GM10248 (cell line): Measurements from ENCODE around the gene MAP1LC3B.

ENCODE experiments used
- CTCF ChIA-PET: fragments of 300-600 bp; sonication (Branson Sonifier 250); formaldehyde crosslinking; extraction: SDS; loops from one replicate; lab custom pipeline; 2021; ENCODE audit warnings: antibody characterized with exemption; lab: Yijun Ruan, JAX
- POLR2A ChIA-PET: fragments of 350-650 bp; sonication (Branson Sonifier 250); formaldehyde crosslinking; extraction: SDS; loops from one replicate; lab custom pipeline; 2020; ENCODE audit warnings: antibody characterized with exemption; lab: Yijun Ruan, JAX
- DNase-seq: peaks from one replicate; pipeline ENCODE4 v3.0.0; 2012; ENCODE audit errors: extremely low spot score
- CTCF ChIP-seq: IDR thresholded peaks from 2 replicates; pipeline ENCODE4 v1.5.1; 2012; ENCODE audit warnings: mild to moderate bottlenecking, low read depth; ENCODE audit errors: extremely low read depth, missing control alignments, control extremely low read depth

MAP1LC3B gene

DNA sequence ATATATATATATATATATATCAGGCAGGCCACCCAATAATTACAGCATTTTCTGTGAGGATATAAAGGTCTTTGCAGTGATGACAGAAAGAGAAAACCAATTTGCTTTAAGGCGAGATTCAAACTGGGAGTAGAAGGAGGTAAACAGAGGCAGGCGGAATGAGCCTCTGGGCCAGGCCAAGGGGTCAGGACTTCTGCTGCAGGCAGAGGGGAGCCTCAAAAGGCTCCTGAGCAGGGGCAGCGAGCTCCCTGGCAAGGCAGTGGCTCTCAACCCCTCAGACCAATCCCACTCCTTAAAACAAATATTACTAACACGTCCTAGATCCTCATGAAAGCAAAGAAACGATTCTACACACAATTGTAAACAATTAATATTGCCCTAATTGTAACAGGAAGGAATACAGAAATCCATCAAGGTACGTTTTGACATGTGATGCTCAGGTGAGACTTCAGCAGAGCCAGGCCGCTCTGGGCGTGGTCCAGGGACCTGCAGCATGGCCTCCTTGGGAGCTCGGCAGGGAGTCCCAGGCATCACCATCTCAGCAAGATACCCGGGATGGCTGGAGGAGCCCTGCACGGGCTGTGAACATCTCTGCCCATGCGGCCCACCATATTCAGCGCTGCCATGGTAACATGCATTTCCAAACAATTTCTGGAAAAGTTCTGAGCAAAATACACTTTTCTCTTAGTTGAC, 27.0 kb upstream of the MAP1LC3B start:
- POLR2A ChIA-PET: no interaction called here
- DNase-seq: no peak
- CTCF ChIA-PET: interaction anchor here (1.4 kb wide), 1 partner anchor 10 kb away, joined by 4 read pairs; no protein-coding TSS in a partner anchor
- TF ChIP-seq CTCF: no peak

GRCh38 chr16:87366288-87366687, 25.8 kb upstream of the MAP1LC3B start:
- no peak for DNase-seq
- ChIA-PET CTCF (no interaction called here), POLR2A (no interaction called here)
- TF ChIP-seq CTCF: no peak

DNA sequence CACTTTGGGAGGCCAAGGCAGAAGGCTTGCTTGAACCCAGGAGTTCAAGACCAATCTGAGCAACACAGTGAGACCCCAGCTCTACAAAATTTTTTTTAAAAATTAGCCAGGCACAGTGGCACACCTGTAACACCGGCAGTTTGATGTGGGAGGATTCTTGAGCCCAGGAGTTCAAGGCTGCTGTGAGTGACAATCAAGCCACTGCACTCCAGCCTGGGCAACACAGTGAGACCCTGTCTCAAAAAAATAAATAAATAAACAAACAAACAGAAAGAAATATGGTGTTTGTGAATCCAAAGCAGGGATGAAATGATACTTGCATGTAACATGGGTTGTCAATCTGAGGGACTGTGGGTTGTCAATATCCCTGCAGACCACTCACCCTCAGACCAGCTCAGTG, 25.2 kb upstream of the MAP1LC3B start:
- ChIA-PET POLR2A (no interaction called here), CTCF (no interaction called here)
- DNase-seq: no peak
- no peak for TF ChIP-seq CTCF

GRCh38 chr16:87367529-87367928, 24.6 kb upstream of the MAP1LC3B start:
- no peak for DNase-seq
- ChIA-PET CTCF (no interaction called here), POLR2A (no interaction called here)
- TF ChIP-seq CTCF: no peak

GRCh38 chr16:87368029-87368770, 23.9 kb upstream of the MAP1LC3B start:
- CTCF ChIA-PET: no interaction called here
- POLR2A ChIA-PET: no interaction called here
- no peak for DNase-seq
- no peak for TF ChIP-seq CTCF

- CTCF ChIA-PET: interaction anchor here (0.9 kb wide), 1 partner anchor 8 kb away, joined by 3 read pairs; no protein-coding TSS in a partner anchor
- no peak for TF ChIP-seq CTCF
- POLR2A ChIA-PET: no interaction called here
- no peak for DNase-seq
These were observed 22.9 kb upstream of the MAP1LC3B start for GRCh38 chr16:87369117-87369765.
